Right renal cortex interstitium (tissue), 3 donors: ENCODE data around the gene IFNL1. TPM values are rescaled to one million over a fixed set of nuclear protein-coding genes. Genes with fewer than 3 reads are reported as not detected.
"Not testable (repeated sequence)": the region's sequence is repeated elsewhere in the genome, so short reads cannot be mapped to it uniquely, and the experiment has no call there.

Experiments used
- DNase-seq, 3 donors: peaks; one replicate each; pipeline ENCODE4 v3.0.0-alpha.2; 2013; ENCODE audit warnings: low read depth in 3 of 3, low spot score in 2 of 3
- polyA plus RNA-seq, 3 donors: library from polyadenylated mRNA; unstranded; fragments of 120-200 nt; gene quantifications; one replicate each; pipeline ENCODE4 v1.2.1, GENCODE V29; 2013; ENCODE audit not compliant: insufficient read length in 3 of 3

The IFNL1 gene
- not detected for polyA plus RNA-seq

GRCh38 chr19:39296055-39296645 lies at the start of gene IFNL1:
Gene IFNL1, plus strand, starts transcription at chr19:39296407. Its CDS starts 15 bp downstream, at chr19:39296422.
- no peak for DNase-seq

DNA sequence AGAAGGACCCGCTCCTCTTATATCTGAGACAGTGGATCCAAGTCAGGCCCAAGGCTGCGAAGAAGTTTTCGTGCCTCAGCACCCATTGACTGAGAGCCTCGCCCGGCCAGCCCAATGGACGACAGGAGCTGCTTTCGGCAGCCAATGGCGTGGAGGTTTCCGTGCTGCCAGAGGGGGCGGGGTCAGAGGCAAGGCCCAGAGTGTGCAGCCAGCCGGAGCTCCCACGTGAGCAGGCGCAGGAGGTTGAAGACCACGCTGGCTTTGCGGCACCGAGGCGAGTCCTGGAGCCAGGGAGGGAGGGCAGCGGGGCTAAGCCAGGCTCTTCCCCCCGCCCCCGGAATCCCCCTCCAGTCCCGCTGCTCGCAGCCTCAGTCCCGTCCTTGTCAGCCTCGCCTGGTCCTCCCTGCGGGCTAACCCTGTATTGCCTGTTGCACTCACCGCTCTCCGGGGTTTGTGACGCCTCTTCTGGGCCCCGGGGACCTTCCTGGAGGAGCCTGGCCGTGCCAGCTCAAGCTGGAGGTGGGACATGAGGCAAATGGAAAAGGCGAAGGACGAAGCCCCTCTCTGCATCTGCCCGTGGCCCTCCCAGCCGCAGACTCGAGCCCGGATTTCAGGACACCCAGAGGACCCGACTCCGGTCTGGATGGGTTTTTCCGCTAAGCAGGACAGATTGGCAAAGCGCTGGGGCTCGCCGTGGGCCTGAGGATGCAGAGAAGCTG lies 49.1 kb upstream of the IFNL1 start:
- DNase-seq, result no peak

- no peak for DNase-seq
Observed at GRCh38 chr19:39247701-39248664, 48.2 kb upstream of the IFNL1 start.

DNA sequence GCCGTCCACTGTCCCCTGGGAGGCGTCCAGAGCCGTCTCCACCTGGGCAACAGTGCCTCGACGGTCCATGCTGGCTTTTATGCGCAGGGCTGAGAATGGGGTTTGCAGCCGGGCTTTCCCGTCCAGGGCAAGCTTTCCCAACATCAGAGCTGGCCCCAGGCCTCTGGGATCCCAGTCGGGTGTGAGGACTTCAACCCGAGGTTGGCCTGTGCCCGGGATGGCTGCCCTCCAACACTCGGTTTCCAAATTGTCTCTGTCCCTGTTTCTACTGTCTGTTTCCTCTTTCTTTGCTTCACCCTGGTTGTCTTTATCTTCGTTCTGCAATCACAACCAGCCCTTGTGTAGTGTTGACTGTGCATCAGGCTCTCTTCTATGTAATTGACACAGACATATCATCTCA lies 47.4 kb upstream of the IFNL1 start, which contains the start of gene IFNL4:
IFNL4 (minus strand) TSS at position 51 of the 400 bp plus-strand sequence.
- no peak for DNase-seq

- no peak for DNase-seq
Observed at GRCh38 chr19:39251081-39251480, 45.1 kb upstream of the IFNL1 start.

DNA sequence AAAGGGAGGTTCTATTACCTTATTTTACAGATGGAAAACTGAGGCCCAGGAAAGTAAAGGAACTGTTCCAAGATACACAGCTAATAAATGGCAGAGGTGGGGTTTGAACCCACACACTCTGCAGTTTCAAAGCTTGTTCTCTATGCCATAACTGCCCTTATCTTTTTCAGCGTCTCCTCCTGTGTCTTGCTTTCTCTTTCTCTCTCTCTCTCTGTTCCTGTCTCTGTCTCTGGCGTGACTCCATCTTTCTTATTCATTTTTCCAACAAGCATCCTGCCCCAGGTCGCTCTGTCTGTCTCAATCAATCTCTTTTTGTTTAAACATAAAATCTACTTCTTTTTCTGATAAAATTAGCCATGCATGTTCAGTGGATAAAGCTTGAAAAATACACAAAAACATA lies 44.4 kb upstream of the IFNL1 start:
- DNase-seq, result no peak

DNA sequence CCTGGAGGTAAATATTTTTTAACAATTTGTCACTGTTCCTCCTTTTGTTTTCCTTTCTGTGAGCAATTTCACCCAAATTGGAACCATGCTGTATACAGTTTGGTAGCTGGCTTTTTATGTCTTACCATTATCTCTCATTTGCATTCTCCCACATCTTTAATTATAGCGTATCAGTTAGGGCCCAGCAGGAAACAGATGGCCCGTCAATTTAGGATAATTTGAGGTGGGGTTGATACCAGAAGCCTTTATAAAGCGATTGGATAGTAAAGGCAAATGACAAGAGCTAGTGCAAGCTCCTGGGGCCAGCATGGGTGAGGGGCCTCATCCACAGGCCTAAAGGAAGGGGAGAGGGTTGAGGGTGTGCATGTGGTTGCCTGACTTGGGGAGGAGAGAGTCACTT lies 43.7 kb upstream of the IFNL1 start:
- no peak for DNase-seq

DNA sequence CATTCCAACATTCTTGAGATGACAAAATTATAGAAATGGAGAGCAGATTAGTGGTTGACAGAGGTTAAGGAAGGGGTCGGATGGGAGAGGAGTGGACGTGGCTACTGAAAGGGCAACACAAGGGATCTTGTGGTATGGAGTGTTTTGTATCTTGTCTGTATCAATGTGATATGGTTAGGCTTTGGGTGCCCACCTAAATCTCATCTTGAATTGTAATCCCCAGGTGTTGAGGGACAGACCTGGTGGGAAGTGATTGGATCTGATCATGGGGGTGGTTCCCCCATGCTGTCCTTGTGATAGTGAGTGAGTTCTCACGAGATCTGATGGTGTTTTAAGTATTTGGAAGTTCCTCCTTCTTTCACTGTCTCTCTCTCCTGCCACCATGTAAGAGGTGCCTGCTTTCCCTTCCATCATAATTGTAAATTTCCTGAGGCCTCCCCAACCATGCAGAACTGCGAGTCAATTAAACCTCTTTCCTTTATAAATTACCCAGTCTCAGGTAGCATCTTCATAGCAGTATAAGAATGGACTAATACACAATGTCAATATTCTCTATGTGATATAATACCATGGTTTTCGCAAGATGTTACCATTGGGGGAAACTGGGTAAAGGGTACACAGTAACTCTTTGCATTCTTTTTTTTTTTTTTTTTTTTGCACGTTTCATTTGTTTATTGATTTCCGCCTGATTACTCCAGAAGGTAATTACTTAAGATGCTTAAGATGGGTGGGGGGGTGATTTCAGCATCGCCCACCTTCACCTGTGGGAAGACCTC lies 42.6 kb upstream of the IFNL1 start:
- no peak for DNase-seq

DNA sequence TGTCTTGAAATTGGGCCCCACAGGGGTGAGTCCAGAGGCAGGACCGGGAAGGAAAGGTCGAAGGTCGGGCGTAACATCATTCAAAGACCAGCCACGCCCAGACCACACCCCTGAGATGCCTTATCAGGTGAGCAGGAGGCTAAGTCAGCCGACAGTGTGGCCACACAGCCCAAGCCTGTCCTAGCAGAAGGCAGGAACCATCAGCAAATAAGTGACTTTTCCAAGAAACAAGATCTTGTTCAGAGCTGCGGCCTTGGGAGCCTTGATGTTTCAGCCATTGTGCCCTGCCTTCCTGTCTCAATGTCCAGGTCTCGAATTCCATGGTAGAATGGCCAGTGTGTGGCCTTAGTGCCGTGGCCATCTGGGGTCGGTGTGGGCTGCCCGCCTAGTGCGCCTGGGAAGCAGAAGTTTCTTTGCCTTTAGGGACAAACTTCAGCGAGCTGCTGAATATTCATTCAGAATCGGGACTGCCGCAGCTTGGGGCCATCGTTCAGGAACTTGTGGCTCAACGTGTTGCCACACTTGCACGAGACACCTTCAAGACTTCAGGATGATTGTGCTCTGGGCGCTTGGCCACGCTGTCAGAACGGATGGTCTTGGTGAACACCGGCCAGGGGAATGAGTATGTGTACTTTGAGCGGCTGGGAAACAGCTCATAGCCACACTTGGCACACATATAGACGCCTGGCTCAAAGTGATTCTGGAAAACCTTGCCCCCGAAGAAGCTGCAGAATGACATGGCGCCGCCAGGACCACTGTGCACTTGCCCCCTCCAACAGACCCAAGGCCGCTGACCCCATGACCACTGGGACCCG lies 41.5 kb upstream of the IFNL1 start:
- no peak for DNase-seq

DNA sequence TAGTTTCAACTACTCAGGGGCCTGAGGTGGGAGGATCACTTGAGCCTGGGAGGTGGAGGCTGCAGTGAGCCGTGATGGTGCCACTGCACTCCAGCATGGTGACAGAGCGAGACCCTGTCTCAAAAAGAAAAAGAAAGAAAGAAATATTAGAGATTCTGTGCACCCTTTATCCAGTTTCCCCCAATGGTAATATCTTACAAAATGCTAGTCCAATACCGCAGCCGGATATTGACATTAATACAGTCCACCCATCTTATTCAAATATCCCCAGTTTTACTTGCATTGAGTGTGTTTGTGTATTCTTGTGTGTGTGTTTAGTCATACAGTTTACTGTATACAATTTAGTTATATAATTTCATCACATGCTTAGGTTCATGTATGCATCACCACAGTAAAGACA lies 39.0 kb upstream of the IFNL1 start:
- DNase-seq, result no peak

DNA sequence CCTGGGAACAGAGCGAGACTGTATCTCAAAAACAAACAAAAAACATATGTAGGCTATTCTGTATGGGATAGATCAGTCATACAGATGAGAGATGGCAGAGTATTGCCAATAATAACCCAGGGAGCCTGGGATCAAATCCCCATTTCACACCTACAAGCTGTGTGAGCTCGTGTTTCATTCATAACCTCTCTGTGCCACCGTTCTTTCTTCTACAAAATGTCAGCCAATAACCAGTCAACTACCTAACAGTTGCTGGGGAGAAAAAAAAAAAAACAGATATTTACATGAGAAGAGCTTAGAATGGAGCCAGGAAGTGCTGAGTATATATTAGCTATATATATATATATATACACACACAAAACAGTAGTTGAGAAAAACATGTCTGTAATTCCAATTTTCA lies 34.5 kb upstream of the IFNL1 start:
- no peak for DNase-seq

DNA sequence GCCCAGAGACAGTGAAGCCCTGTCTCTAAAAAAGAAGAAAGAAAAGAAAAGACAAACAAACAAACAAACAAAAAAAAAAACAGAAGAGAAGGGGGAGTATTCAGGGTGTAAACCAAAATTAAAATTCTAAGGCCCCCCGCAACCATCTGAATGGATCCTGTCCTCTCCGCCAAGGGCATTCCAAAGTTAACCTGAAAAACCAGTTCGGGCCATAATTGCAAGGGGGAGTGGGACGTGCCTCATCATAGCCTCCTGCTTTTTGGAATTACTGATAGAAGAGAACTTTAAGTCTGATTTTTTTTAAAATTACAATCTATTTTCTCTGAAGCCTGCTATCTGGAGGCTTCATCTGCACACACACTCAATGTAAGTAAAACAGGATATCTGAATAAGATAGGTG lies 33.7 kb upstream of the IFNL1 start:
- no peak for DNase-seq

DNA sequence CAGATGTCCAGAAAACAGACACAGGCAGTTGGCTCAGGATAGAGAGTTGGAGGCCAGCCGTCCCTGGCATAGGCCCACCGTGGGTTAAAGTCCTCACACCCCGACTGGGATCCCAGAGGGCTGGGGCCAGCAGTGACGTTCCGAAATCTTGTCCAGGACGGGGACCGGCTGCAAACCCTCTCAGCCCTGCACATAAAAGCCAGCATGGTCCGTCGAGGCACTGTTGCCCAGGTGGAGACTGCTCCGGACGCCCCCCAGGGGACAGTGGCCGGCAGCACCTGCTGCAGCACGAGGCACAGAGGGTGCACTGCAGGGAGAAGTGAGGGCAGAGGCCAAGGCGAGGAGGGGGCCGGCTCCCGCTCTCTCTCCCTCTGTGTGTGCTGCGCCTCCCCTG lies 32.3 kb upstream of the IFNL1 start:
- DNase-seq, result no peak

- no peak for DNase-seq
Observed at GRCh38 chr19:39264306-39265290, 31.6 kb upstream of the IFNL1 start.

- DNase-seq, result no peak
Observed at GRCh38 chr19:39265321-39265916, 30.8 kb upstream of the IFNL1 start.

DNA sequence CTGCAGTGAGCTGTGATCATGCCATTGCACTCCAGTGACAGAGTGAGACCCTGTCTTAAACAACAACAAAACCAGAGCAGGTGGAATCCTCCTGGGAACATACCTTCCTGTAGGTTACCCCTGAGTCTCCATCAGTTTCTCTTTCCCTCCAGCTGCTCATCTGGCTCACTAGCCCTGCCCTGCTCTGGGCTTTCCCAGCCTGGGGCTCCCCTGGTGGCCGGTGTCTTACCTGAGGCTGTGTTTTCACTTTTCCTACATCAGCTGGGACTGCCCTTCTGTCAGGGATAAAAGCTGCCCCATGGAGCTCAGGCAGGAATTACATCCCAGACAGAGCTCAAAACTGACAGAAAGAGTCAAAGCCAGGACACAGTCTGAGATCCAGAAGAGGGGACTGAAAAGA lies 28.1 kb upstream of the IFNL1 start, which contains the start of gene IFNL2:
IFNL2 (plus strand) TSS at position 312 of the 400 bp plus-strand sequence. CDS start 173 bp downstream, outside the sequence.
- DNase-seq, result not testable (repeated sequence)

DNA sequence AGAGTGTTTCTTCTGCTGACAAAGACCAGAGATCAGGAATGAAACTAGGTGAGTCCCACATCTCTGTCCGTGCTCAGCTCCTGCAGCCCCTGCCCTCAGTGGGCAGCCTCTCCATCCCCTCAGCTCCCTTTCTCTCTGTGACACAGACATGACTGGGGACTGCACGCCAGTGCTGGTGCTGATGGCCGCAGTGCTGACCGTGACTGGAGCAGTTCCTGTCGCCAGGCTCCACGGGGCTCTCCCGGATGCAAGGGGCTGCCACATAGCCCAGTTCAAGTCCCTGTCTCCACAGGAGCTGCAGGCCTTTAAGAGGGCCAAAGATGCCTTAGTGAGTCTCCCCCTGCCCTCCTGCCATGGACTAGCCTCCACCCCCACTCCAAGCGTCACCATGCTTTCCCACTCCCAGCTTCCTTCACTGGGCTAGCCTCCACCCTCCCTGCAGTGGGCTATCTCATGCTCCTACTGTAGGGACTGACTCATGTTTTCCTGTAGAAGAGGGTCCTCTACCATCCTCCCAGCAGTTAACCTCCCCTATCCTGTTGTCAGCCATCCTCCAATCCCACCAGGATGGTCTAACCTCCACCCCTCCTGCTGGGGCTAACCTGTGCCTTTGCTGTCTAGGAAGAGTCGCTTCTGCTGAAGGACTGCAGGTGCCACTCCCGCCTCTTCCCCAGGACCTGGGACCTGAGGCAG lies 27.5 kb upstream of the IFNL1 start:
- DNase-seq, result not testable (repeated sequence)
